Body of pancreas (tissue), 4 donors: ENCODE results near the gene PLLP.

Source experiments
- CTCF ChIP-seq, 7 experiments: fragments of 450-650 bp in 4 of 7; fragments of 200-600 bp in 3 of 7; sonication (generic) in 3 of 7; IDR thresholded peaks; one replicate each; pipeline ENCODE4 v1.5.1; 2016 to 2019; ENCODE audit warnings: antibody characterized with exemption in 7 of 7
- POLR2A ChIP-seq, 3 donors: fragments of 450-650 bp; IDR thresholded peaks; one replicate each; pipeline ENCODE4 v1.6.1; 2016; ENCODE audit warnings: antibody characterized with exemption in 3 of 3, mild to moderate bottlenecking in 2 of 3

- no peak for TF ChIP-seq CTCF (IDR thresholded peaks at IDR 0.05)
- no peak for TF ChIP-seq POLR2A (IDR thresholded peaks at IDR 0.05)
Observed at GRCh38 chr16:57257455-57258070, 26.9 kb downstream of the PLLP start.
